Measurements from ENCODE around the gene FOXD4L4. TPM values are rescaled to one million over a fixed set of nuclear protein-coding genes. Genes with fewer than 3 reads are reported as not detected.
"Not testable (repeated sequence)": the region's sequence is repeated elsewhere in the genome, so short reads cannot be mapped to it uniquely, and the experiment has no call there.

The FOXD4L4 gene
- 0.14 TPM in 1 of 3 replicates, not detected in the others for total RNA-seq (2021)
- percentile 22 among the genes with signal in this experiment for Bru-seq, nascent RNA
- long read RNA-seq, experiment 1: 0 reads
- long read RNA-seq, experiment 2: 0 reads
- long read RNA-seq, experiment 3: 0 reads

GRCh38 chr9:65737096-65737564 is at the start of gene FOXD4L4:
TSS of gene FOXD4L4 (plus strand) at chr9:65737146. CDS start at chr9:65737146, 0 bp downstream.
- H3K4me1 Mint-ChIP-seq, H3K36me3 Mint-ChIP-seq, POLR2A ChIA-PET, ATAC-seq, H3K27ac Mint-ChIP-seq, H3K9me3 Mint-ChIP-seq, CTCF ChIA-PET: not testable (repeated sequence)
- DNase-seq (ENCODE audit: low spot score): peak; percentile 18
- H3K27me3 Mint-ChIP-seq (ENCODE audit: low read depth): peaks cover 36% of the 10 kb centered on the region
- H3K4me3 Mint-ChIP-seq: peak within 1 kb of the TSS; percentile 57

DNA sequence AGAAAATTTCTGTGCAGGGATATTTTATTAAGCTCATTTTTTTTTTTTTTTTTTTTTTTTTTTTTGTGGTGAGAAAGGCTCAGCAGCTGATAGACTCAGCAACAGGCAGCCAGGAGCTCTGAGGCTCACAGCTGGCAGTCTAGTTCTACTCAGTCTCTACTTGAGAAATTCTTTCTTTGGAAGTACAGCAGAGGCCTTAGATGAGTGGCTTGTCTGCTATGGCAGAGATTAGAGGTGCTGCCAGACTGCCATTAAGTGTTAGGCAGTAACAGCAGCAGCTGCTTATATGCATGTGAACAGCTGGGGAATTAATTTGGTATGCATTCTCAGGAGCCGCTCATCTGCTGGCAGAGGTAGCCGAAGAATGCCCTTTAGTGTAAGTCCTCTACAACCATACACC is 33.4 kb upstream of the FOXD4L4 start:
- ATAC-seq; H3K9me3 Mint-ChIP-seq; H3K27me3 Mint-ChIP-seq (ENCODE audit: low read depth); CTCF ChIA-PET; POLR2A ChIA-PET; DNase-seq (ENCODE audit: low spot score); H3K4me1 Mint-ChIP-seq; H3K36me3 Mint-ChIP-seq; H3K27ac Mint-ChIP-seq; H3K4me3 Mint-ChIP-seq: not testable (repeated sequence)

DNA sequence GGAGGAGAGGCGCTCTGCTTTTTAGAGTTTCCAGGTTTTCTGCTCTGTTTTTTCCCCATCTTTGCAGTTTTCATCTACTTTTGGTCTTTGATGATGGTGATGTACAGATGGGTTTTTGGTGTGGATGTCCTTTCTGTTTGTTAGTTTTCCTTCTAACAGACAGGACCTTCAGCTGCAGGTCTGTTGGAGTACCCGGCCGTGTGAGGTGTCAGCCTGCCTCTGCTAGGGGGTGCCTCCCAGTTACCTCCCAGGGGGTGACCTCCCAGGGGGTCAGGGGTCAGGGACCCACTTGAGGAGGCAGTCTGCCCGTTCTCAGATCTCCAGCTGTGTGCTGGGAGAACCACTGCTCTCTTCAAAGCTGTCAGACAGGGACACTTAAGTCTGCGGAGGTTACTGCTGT is 22.5 kb upstream of the FOXD4L4 start:
- CTCF ChIA-PET; H3K4me1 Mint-ChIP-seq; DNase-seq (ENCODE audit: low spot score); POLR2A ChIA-PET; H3K4me3 Mint-ChIP-seq; H3K36me3 Mint-ChIP-seq; H3K27me3 Mint-ChIP-seq (ENCODE audit: low read depth); H3K9me3 Mint-ChIP-seq; H3K27ac Mint-ChIP-seq: not testable (repeated sequence)
- ATAC-seq: peak; percentile 83

GRCh38 chr9:65738133-65738532 is 1.2 kb downstream of the FOXD4L4 start:
- peak overlapping the region; percentile 57; the same call in 1 of the 2 replicates for H3K4me3 Mint-ChIP-seq
- H3K27me3 Mint-ChIP-seq (ENCODE audit: low read depth): peaks cover 36% of the 10 kb centered on the region
- H3K27ac Mint-ChIP-seq; POLR2A ChIA-PET; DNase-seq (ENCODE audit: low spot score); H3K36me3 Mint-ChIP-seq; H3K9me3 Mint-ChIP-seq; CTCF ChIA-PET; H3K4me1 Mint-ChIP-seq: not testable (repeated sequence)
- peak; percentile 76 for ATAC-seq

Other genes with a start within 250 kb of the FOXD4L4 start
- gene ZNG1E, start 61.2 kb upstream of the FOXD4L4 start, total RNA-seq (2021): 39.0 to 40.7 TPM (median 40.3 TPM) in 3 replicates

Data from WTC11 (cell line).